ENCODE measurements around the gene TRAPPC6A.
"Not testable (repeated sequence)": the region's sequence is repeated elsewhere in the genome, so short reads cannot be mapped to it uniquely, and the experiment has no call there.

TRAPPC6A gene

GRCh38 chr19:45130888-45131615, 47.0 kb downstream of the TRAPPC6A start:
- peak; percentile 48 for DNase-seq (ENCODE audit: low read depth, low spot score)

GRCh38 chr19:45130236-45130635, 47.8 kb downstream of the TRAPPC6A start:
- no peak for DNase-seq (ENCODE audit: low read depth, low spot score)

GRCh38 chr19:45128806-45129205, 49.2 kb downstream of the TRAPPC6A start:
- DNase-seq (ENCODE audit: low read depth, low spot score): no peak

GRCh38 chr19:45128146-45128545, 49.9 kb downstream of the TRAPPC6A start:
- no peak for DNase-seq (ENCODE audit: low read depth, low spot score)

- DNase-seq (ENCODE audit: low read depth, low spot score): no peak
These were observed 51.4 kb downstream of the TRAPPC6A start for GRCh38 chr19:45126654-45127053.

- peak; percentile 64 for DNase-seq (ENCODE audit: low read depth, low spot score)
These were observed 52.0 kb downstream of the TRAPPC6A start for GRCh38 chr19:45125975-45126493.

GRCh38 chr19:45125360-45125759, 52.7 kb downstream of the TRAPPC6A start:
- DNase-seq (ENCODE audit: low read depth, low spot score): no peak

GRCh38 chr19:45124021-45124420, 54.0 kb downstream of the TRAPPC6A start:
- no peak for DNase-seq (ENCODE audit: low read depth, low spot score)

GRCh38 chr19:45123440-45123850, 54.6 kb downstream of the TRAPPC6A start:
- DNase-seq (ENCODE audit: low read depth, low spot score): peak; percentile 23

- DNase-seq (ENCODE audit: low read depth, low spot score): no peak
These were observed 55.2 kb downstream of the TRAPPC6A start for GRCh38 chr19:45122832-45123231.

- no peak for DNase-seq (ENCODE audit: low read depth, low spot score)
These were observed 56.2 kb downstream of the TRAPPC6A start for GRCh38 chr19:45121827-45122345.

- no peak for DNase-seq (ENCODE audit: low read depth, low spot score)
These were observed 58.5 kb downstream of the TRAPPC6A start for GRCh38 chr19:45119582-45119981.

- not testable (repeated sequence) for DNase-seq (ENCODE audit: low read depth, low spot score)
These were observed 59.3 kb downstream of the TRAPPC6A start for GRCh38 chr19:45118591-45119355.

GRCh38 chr19:45118106-45118505, 59.9 kb downstream of the TRAPPC6A start:
- no peak for DNase-seq (ENCODE audit: low read depth, low spot score)

GRCh38 chr19:45117671-45118070, 60.4 kb downstream of the TRAPPC6A start:
- no peak for DNase-seq (ENCODE audit: low read depth, low spot score)

GRCh38 chr19:45117167-45117594, 60.9 kb downstream of the TRAPPC6A start:
- DNase-seq (ENCODE audit: low read depth, low spot score): peak; percentile 48

GRCh38 chr19:45115809-45116615, 62.0 kb downstream of the TRAPPC6A start:
- DNase-seq (ENCODE audit: low read depth, low spot score): no peak

GRCh38 chr19:45114116-45114515, 63.9 kb downstream of the TRAPPC6A start:
- DNase-seq (ENCODE audit: low read depth, low spot score): no peak

- no peak for DNase-seq (ENCODE audit: low read depth, low spot score)
These were observed 64.4 kb downstream of the TRAPPC6A start for GRCh38 chr19:45113628-45114027.

Measured in astrocyte of the hippocampus (primary cell).